IPS-NIHi7 (cell line): ENCODE measurements around the gene GAS5.
"Not testable (repeated sequence)": the region's sequence is repeated elsewhere in the genome, so short reads cannot be mapped to it uniquely, and the experiment has no call there.

Experiments used
- DNase-seq: peaks from one replicate; pipeline ENCODE4 v3.0.0; 2012; ENCODE audit warnings: mixed read lengths; ENCODE audit errors: extremely low spot score

GAS5 gene

DNA sequence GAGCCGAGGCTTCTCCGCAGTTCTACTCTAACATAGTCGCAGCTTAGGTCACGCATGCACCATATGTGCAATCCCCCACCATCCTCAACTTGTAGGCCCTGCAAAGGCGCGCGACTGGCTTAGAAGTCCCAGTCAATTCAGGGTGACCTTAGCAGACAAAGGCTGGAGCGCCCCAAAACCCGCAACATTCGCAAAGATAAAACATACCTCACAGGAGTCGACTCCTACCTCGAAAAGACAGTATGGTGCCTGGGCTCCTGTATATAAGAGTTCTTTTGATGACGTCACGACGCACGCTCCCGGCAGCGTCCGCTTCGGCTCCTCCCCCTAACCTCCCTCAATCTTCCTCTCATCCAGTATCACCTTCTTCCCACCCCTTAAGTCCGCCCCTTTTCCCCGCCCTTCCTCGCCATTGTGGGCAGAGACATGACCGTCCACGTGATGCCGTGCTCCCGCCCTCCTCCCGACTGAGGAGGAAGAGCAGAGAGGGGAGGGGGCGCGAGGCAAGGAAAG lies at the start of gene GAS5:
TSS of gene GAS5 (minus strand) at position 237 of the 513 bp plus-strand sequence.
- peak; percentile 94 for DNase-seq

DNA sequence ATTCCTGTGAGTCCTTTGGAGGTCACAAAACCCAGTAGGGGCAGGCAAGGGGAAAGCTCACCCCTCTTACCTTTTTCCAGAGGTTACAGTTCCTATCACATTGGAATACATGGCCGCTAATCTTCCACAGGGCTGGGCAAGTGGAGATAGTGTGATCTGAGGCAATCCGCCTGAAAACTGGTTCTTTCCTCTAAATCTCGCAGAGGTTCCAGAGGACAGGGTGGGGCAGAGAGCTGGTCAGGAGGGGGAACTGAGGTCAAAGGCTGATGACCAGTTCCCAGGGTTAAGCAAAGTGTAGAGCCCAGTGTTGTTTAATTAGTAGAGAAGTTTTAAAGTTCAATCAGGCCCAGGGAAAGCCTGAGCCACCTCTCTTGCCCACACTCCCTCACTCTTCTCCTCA lies 49.4 kb upstream of the GAS5 start, which contains the start of gene SERPINC1:
TSS of gene SERPINC1 (minus strand) at position 179 of the 400 bp plus-strand sequence. CDS start at position 111, 68 bp downstream.
- DNase-seq, result no peak

DNA sequence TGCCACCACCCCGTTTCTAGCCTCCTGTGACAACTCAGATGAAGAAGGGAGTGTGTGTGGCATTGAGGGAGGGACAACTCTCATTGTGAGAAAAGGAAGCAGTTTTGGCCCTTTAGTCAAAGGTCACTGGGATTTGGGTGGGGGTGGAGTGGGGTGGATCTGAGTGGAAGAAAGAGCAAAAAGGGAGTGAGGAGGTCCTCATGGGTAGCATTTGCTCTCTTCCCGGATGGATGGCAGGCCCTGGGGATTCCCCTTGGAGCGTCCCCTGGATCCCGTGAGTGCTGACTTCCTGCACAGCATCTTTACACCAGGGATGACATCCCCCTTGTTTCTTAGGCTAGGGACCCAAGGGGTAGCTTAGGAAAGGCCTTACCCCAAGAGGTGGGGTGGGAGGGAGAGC lies 48.9 kb upstream of the GAS5 start:
- DNase-seq, result no peak

DNA sequence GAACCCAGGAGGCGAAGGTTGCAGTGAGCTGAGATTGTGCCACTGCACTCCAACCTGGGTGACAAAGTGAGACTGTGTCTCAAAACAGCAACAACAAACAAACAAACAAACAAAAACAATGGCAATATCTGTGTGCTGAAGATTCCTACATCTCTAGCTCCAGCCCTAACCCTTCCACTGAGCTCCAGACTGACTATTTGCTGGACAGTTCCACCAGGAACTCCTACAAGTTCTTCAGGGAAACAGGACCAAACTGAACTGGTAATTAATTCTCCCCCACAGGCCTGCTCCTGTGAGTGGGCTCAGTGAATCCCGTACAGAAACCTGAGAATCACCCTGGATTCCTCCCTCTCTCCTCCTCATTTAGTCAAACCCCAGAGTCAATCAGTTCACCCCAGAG lies 47.8 kb upstream of the GAS5 start:
- no peak for DNase-seq

DNA sequence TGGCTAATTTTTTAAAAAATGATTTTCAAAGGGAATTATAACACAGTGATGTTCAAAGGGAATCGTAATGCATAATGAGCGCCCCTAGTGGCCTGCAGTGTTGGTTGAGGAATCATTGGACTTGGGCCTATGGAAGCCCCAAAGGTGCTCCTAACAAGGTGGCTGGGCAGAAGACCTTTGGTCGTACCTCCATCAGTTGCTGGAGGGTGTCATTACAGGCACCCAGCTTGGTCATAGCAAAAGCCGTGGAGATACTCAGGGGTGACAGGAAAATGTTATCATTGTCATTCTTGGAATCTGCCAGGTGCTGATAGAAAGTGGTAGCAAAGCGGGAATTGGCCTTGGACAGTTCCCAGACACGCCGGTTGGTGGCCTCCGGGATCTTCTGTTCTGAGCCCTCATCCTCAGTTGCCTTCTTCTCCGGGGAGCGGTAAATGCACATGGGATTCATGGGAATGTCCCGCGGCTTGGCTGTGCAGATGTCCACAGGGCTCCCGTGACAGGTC lies 46.6 kb upstream of the GAS5 start:
- peak; percentile 75 for DNase-seq

DNA sequence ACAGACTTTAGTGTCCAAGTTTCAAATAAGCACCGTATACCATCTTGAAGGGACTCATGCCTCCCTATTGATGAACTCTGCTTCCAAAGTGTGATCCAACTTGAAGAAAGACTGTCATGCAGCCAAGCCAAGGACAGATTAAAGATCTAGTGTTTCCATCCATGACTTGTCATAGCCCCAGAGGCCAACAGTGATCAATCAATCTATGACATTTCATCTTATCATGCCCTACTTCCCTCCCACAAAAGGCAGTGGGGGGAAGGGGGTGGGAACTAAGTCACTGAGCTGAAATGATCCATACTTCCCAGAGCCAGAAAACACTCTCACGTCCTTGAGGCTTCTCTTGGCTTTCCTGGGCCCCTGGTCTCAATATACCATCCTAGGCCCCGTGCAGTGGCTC lies 45.3 kb upstream of the GAS5 start:
- no peak for DNase-seq

DNA sequence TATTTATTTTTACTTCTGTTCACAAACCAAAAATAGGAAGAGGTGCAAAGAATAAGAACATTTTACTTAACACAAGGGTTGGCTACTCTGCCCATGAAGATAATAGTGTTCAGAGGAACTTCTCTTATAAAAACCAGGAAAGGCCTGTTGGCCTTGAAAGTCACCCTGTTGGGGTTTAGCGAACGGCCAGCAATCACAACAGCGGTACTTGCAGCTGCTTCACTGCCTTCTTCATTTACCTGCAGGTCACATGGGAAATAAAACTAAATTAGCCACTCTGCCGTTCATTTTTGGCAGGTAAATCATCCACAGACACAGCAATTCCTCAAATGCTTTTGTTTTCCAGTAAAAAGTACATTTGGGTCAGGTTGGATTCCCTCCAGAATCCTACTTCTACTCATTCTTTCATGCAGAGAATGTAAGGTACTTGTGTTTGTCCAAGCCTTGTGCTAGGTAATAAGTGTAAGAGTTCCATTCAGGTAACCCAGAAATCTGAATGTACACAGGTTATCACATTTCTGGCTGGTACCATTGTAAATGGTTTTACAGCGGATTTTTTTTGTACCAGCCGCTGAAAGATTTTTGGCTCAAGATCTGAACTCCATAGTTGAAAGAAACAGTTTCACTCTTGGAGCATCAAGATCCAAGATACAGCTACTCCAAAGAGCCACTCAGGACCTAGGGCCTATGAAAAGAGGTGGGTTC lies 36.2 kb upstream of the GAS5 start:
- DNase-seq, result no peak

DNA sequence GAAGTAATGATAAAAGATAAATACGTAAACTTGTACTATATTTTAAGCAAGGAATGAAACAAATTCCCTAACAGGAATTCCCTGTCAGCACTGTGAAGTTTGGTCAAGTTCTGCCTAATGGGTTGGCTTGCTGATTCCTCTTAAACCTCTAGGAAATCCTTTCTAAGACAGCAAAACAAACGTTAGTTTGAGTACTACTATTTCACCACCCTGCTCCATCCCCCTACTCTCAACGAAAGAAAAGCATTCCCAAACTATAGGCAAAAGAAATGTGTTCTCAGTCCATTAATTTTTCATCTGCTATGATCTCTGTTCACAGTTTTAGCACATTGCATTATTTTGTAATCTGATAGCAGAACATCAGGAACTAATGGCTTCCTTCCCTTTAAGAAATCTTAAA lies 33.2 kb upstream of the GAS5 start:
- no peak for DNase-seq

DNA sequence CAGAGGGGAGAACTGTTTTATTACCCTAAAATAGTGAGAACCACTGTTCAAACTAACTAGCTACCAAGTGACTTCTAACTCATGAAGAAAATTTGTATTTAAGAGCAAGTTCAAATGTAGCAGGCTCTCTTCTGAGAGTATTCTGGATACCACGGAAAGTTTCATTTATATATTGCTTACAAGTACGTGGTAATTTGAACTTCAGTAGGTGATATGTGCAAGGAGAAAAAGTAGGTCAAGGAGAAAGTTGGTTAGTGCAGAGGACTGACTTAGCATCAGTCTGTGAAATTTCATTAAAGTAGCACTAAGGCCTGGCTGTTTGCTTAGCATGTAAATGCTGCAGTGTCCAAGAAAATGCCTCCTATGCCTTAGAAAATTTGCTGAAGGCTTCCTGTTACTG lies 32.6 kb upstream of the GAS5 start:
- no peak for DNase-seq

DNA sequence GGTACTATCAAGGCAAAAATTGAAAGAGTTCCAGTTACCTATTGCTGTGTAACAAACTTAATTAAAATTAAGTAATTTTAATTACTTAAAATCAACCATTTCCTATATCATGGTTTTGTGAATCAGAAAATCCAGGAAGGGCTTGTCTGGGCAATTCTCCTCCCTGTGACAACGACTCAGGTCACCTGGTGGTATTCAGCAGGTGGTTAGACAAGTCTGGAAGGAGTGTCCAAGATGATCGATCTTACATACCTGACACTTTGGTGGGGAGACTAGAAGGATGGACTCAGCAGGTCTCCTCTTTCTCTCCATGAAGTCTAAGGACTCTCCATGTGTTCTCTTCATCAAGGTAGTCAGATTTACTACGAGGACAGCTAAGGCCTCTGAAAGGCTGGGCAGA lies 26.4 kb upstream of the GAS5 start:
- DNase-seq, result no peak

DNA sequence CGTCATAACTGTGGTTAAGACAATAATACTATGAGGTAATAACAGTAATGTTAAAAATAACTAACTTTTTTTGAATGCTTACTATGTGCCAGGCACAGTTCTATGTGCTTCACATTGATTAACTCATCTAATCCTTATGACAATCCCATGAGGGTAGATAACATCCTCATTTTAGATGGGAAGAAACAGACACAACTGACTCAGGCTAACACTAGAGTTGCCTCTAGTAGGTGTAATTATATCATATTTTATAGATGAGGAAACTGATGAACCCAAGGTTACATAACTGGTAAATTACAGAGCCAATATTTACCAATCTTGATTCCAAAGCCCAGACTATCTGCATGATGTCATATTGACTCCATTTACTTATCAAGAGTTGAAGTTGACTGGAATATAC lies 25.8 kb upstream of the GAS5 start:
- no peak for DNase-seq

DNA sequence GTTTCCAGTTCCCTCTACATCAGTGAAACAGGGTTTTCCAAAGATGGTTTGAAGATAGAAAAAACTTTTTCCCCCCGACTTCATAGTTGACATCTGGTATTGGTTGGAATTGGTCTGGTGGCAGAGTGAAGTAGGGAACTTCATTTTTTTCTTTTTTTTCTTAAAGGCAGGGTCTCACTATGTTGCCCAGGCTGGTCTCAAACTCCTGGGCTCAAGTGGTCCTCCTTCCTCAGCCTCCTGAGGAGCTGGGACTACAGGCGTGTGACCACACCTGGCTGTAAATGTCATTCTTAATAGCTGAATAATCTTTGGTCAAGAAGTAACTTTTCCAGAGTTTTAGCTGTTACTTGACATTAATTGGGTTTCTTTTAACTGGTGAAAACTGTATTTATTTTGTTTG lies 22.1 kb upstream of the GAS5 start:
- no peak for DNase-seq

DNA sequence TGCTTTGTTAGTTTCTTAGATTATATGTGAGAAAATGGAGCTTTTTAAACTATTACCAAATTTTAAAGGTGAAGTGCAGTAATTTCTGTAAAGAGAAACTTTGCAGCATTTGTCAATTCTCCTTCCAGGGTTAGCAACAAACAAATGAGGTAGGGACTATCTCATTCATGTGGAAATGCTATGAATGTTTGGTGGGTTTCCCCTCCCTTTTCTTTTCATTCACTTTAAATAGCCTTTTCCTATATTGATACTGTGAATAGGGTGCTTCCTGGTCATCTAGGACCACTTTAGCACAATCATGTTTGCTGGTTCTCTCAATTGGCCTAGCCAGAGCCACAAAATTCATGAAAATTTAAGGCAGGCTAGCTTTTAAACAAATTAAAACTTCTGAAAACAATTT lies 21.0 kb upstream of the GAS5 start:
- DNase-seq, result no peak

DNA sequence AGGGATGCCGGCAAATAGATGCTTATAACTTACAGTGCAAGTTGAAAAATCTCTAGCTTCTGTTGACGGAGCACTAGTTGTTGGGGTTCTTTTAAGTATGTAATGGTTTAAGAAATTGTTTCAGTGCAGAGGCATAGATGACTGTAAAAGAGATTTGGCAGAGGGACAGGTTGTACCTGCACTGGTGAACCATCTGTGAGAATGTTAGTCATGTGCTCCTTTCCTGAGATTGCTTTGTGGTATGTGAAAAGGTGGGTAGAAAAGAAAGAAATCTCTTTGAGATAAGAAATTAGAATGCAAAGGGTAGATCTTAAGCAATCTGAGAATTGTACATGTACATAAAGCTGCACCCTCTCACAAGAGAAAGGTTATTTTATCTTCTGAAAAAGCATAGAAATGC lies 19.8 kb upstream of the GAS5 start:
- no peak for DNase-seq

DNA sequence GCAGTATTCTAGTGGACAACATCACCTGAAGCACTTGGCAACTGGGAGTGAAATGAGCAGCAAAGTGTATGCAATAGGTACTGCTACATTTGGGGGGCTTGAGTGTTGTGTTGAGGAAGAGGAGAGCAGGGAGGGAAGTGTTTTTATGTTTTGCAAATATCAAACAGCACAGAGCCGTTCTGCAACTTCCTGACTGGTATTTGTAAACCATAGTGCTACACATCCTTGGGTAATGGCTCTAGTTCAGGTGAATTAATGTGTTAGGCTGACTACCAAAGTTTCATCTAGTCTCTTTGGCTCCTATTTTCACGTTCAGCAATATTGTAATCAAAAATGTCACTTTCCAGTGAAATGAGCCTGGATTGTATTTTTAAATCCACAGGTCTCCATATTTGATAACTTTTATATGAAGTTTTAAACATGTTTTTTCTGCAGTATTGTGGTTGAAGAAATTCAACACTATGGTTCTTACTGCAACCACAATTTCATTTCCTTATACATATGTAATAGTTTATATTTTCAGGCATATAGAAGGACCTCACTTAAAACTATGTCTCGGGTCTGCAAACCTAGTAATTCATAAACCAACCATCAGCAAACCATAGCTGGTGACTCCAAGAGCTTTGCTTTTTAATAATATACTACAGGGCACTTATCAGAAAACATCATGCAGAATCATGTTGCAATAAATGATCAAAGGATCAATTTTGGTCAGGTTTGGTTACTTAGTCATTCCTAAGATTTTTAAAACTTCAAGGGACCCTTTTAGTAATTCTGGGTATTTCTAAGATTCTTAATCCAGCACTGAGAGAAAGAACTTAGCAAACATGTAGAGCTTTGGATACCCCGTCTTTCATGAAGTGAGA lies 19.2 kb upstream of the GAS5 start:
- DNase-seq, result no peak

DNA sequence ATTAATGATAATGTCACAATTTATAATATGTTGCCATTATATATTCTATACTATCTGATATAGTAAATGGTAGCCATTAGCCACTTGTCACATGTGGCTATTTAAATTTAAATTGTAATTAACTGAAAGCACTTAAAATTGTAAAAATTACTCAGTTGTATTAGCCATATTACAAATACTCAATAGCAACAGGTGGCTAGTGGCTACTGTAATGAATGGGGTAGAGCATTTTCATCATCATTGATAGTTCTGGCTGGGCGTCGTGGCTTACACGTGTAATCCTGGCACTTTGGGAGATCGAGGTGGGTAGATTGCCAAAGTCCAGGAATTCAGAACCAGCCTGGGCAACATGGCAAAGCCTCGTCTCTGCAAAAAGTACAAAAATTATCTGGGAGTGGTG lies 16.9 kb upstream of the GAS5 start:
- DNase-seq, result no peak

DNA sequence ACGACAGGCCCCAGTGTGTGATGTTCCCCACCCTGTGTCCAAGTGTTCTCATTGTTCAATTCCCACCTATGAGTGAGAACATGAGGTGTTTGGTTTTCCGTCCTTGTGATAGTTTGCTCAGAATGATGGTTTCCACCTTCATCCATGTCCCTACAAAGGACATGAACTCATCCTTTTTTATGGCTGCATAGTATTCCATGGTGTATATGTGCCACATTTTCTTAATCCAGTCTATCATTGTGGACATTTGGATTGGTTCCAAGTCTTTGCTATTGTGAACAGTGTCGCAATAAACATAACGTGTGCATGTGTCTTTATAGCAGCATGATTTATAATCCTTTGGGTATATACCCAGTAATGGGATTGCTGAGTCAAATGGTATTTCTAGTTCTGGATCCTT lies 13.3 kb upstream of the GAS5 start:
- DNase-seq, result not testable (repeated sequence)

DNA sequence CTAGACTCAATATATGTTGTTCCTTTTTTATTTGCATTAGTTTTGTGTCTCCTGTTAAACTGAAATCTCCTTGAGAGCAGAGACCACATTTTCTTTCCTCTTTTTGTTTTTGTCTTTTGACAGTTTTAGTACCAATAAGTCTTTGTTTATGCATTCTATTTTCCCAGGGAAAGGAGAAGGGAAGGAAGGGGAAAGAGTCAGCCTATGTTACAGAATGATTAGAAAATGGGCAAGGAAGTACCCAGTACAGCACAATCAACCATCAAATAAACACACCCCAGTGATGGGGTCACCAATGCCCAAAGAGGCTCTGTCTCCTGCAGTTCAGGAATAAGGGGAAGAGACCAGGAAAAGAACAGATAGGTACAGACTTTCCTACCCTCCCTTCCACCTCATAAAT lies 10.5 kb upstream of the GAS5 start:
- no peak for DNase-seq

DNA sequence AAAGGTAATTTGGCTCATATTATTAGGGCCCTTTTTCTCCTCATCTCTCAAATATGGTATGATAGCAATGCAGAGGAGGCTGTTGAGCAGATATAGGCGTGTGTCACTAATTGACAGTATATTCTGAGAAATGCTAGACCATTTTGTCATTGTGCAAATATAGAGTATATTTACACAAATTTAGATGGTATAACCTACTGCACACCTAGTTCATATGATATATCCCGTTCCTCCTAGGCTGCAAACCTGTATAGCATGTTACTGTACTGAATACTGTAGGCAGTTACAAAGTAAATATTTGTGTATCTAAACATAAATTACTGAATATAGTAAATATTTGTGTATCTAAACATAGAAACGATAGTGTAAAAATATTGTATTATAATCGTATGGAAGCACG lies 8.9 kb upstream of the GAS5 start:
- no peak for DNase-seq

DNA sequence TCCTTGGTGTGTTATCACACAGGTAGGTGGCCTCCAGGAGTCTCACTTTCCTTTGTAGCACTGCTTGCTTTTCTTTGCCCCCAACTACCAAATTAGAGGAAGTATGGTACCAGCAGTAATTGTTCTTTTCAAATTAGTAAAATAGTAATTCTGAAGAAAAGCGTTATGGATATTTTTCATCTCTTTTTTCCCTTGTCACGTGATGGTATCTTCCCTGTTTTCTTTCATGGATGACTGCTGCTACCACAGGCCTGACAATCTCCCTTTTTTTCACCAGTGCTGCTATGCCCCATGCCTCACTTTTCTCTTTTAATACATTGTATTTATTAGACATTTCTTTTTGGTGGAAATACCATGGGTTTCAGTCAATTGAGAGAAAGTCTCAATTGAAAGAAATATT lies 3.7 kb upstream of the GAS5 start:
- DNase-seq, result no peak

DNA sequence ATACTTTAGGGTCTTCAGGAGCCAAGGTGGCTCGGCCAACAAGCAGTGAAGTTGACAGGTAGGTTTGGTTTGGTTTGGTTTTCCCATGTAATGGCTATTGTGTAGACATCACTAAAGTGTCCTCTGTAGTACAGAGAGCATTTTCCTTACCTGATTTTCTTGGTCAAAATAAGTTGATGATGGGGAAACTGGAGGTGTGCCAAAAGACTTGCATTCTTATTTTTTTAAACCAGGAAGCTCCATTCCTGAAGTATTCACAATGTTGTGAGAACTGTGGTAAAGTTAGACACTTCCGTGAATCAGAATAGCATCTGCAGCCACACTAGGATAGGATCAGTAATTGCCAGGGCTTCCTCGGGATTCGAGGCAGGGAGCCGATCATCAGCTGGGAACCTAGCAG lies 3.3 kb upstream of the GAS5 start:
- no peak for DNase-seq

DNA sequence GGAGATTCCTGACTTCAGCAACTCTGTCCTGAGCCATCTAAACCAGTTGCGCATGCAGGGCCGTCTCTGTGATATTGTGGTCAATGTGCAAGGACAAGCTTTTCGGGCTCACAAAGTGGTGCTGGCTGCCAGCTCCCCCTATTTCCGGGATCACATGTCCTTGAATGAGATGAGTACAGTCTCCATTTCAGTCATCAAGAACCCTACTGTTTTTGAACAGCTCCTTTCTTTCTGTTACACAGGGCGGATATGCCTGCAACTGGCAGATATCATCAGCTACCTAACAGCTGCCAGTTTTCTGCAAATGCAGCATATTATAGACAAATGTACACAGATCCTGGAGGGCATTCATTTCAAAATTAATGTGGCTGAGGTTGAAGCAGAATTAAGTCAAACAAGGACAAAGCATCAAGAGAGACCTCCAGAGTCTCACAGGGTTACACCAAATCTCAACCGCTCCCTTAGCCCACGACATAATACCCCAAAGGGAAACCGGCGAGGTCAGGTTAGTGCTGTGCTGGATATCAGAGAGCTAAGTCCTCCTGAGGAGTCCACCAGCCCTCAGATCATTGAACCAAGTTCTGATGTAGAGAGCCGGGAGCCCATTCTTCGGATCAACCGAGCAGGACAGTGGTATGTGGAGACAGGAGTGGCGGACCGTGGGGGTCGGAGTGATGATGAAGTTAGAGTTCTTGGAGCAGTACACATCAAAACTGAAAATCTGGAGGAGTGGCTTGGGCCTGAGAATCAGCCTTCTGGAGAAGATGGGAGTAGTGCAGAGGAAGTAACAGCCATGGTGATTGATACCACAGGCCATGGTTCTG lies 2.7 kb upstream of the GAS5 start:
- DNase-seq, result no peak
